ENCODE results near the gene ADA. TPM values are rescaled to one million over a fixed set of nuclear protein-coding genes. Genes with fewer than 3 reads are reported as not detected.

ADA gene
- total RNA-seq, 1 donor = 15.9 TPM

DNA sequence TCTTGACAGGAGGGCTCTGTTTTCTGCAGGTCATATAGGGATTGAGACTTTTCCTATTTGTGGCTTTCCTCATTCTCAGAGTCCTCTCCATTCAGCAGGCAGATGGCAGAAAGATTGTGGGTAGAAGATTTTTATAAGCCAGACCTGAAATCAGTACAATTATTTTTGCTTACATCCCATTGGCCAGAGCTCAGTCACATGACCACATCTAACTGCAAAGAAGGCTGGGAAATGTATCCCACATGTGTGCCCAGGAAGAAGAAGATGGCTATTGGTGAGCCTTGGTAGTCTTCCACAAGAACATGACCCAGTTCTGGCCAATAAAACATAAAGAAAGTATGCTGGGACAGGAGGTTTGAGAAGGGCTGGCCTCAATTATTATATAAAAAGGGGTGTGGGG is 42.1 kb upstream of the ADA start:
- Histone ChIP-seq H3K79me2 (ENCODE audit: insufficient read depth, low read length) (no peaks in the 10 kb centered on the region), H3K4me3 (ENCODE audit: insufficient read depth, low read length) (no peak overlapping the region), H3K36me3 (ENCODE audit: insufficient read depth, low read length) (no peaks in the 10 kb centered on the region), H2AFZ (ENCODE audit: low read length) (no peak overlapping the region), H4K20me1 (ENCODE audit: insufficient read depth, low read length) (no peaks in the 10 kb centered on the region), H3K4me1 (ENCODE audit: insufficient read depth, low read length) (peaks cover 42% of the 10 kb centered on the region), H3K4me2 (ENCODE audit: insufficient read depth, low read length) (peak overlapping the region; percentile 12), H3K27ac (ENCODE audit: low read depth, low read length) (peak overlapping the region; percentile 86), H3K9me3 (ENCODE audit: low read depth, low read length) (no peaks in the 10 kb centered on the region), H3K27me3 (ENCODE audit: insufficient read depth, low read length) (no peaks in the 10 kb centered on the region)
- TF ChIP-seq CTCF (IDR thresholded peaks at IDR 0.05; ENCODE audit: extremely low read depth, low read depth, low read length) = no peak
- DNase-seq (ENCODE audit: insufficient read length, low spot score, missing footprints) = no peak

- peak overlapping the region; percentile 35 for H3K4me2 ChIP-seq (ENCODE audit: insufficient read depth, low read length)
- H3K27me3 ChIP-seq (ENCODE audit: insufficient read depth, low read length) = no peaks in the 10 kb centered on the region
- H3K4me1 ChIP-seq (ENCODE audit: insufficient read depth, low read length) = peaks cover 42% of the 10 kb centered on the region
- TF ChIP-seq CTCF (IDR thresholded peaks at IDR 0.05; ENCODE audit: extremely low read depth, low read depth, low read length) = no peak
- H4K20me1 ChIP-seq (ENCODE audit: insufficient read depth, low read length) = no peaks in the 10 kb centered on the region
- H3K4me3 ChIP-seq (ENCODE audit: insufficient read depth, low read length) = no peak overlapping the region
- DNase-seq (ENCODE audit: insufficient read length, low spot score, missing footprints) = peak; percentile 93
- no peaks in the 10 kb centered on the region for H3K79me2 ChIP-seq (ENCODE audit: insufficient read depth, low read length)
- H2AFZ ChIP-seq (ENCODE audit: low read length) = no peak overlapping the region
- peak overlapping the region; percentile 86 for H3K27ac ChIP-seq (ENCODE audit: low read depth, low read length)
- H3K9me3 ChIP-seq (ENCODE audit: low read depth, low read length) = no peaks in the 10 kb centered on the region
- no peaks in the 10 kb centered on the region for H3K36me3 ChIP-seq (ENCODE audit: insufficient read depth, low read length)
Observed at GRCh38 chr20:44692932-44693480, 41.5 kb upstream of the ADA start.

DNA sequence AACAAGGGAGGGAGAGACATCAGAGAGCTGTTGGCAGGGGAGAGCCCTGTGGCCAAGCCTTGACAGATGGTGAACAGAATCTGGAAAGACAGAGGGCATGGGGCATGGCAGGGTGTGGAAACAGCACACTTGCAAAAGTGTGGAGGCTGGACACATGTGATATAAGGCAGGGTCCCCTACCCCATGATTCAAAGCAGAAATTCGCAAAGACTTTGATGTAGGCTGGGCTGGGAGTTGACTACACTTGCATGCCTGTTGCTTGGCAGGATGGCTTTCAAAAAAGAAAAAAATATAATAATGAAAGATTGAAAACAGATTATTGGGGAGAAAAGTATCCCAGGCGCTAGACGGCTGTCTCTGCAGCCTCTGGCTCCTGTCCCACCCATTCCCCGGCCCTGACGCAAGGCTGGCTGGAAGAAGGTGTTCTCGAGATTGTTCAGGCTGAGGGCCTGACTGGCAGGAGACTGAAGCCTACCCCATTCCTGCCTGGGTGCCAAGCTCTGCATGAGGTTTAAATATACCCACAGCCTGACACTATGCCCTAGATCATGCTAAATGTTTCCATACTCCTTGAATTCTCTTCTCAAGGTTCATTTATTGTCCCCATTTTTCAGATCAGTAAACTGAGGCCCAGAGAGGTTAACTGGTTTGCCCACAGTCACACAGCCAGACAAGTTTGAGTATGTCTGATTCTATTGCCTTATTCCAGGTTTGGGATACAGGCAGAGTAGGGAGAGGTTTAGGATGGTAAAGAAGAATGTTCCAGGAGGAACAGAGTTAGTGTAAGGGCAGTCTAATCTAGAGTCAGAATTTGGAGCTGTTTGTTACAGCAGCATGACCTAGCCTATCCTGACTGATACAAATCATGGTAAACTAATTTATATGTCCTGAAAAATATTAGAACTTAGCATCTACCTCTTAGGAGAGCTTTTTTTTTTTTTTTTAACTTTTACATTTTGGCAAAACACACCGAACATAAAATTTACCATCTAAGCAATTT is 40.2 kb upstream of the ADA start:
- Histone ChIP-seq H4K20me1 (ENCODE audit: insufficient read depth, low read length) (no peaks in the 10 kb centered on the region), H3K4me1 (ENCODE audit: insufficient read depth, low read length) (peaks cover 42% of the 10 kb centered on the region), H3K36me3 (ENCODE audit: insufficient read depth, low read length) (no peaks in the 10 kb centered on the region), H3K4me3 (ENCODE audit: insufficient read depth, low read length) (no peak overlapping the region), H2AFZ (ENCODE audit: low read length) (no peak overlapping the region), H3K27me3 (ENCODE audit: insufficient read depth, low read length) (no peaks in the 10 kb centered on the region), H3K27ac (ENCODE audit: low read depth, low read length) (peak overlapping the region; percentile 86), H3K79me2 (ENCODE audit: insufficient read depth, low read length) (no peaks in the 10 kb centered on the region), H3K4me2 (ENCODE audit: insufficient read depth, low read length) (no peak overlapping the region), H3K9me3 (ENCODE audit: low read depth, low read length) (no peaks in the 10 kb centered on the region)
- no peak for DNase-seq (ENCODE audit: insufficient read length, low spot score, missing footprints)
- no peak for TF ChIP-seq CTCF (IDR thresholded peaks at IDR 0.05; ENCODE audit: extremely low read depth, low read depth, low read length)

- Histone ChIP-seq H3K27ac (ENCODE audit: low read depth, low read length) (no peak overlapping the region), H2AFZ (ENCODE audit: low read length) (no peak overlapping the region), H3K36me3 (ENCODE audit: insufficient read depth, low read length) (no peaks in the 10 kb centered on the region), H3K4me3 (ENCODE audit: insufficient read depth, low read length) (no peak overlapping the region), H3K79me2 (ENCODE audit: insufficient read depth, low read length) (no peaks in the 10 kb centered on the region), H4K20me1 (ENCODE audit: insufficient read depth, low read length) (no peaks in the 10 kb centered on the region), H3K4me2 (ENCODE audit: insufficient read depth, low read length) (no peak overlapping the region), H3K9me3 (ENCODE audit: low read depth, low read length) (no peaks in the 10 kb centered on the region), H3K4me1 (ENCODE audit: insufficient read depth, low read length) (peaks cover 37% of the 10 kb centered on the region), H3K27me3 (ENCODE audit: insufficient read depth, low read length) (no peaks in the 10 kb centered on the region)
- DNase-seq (ENCODE audit: insufficient read length, low spot score, missing footprints) = no peak
- no peak for TF ChIP-seq CTCF (IDR thresholded peaks at IDR 0.05; ENCODE audit: extremely low read depth, low read depth, low read length)
Observed at GRCh38 chr20:44690781-44691423, 39.4 kb upstream of the ADA start.
